OCI-M2 (cell line): ENCODE measurements around the gene C22orf15.
A peak's percentile ranks its signal among the peaks of the same experiment; 100 is the strongest.
"Not testable (repeated sequence)": the region's sequence is repeated elsewhere in the genome, so short reads cannot be mapped to it uniquely, and the experiment has no call there.

Source experiments
- DNase-seq: peaks from one replicate; lab custom pipeline; 2025; ENCODE audit not compliant: unreplicated experiment; lab: John Stamatoyannopoulos, UW

C22orf15 gene, protein sequence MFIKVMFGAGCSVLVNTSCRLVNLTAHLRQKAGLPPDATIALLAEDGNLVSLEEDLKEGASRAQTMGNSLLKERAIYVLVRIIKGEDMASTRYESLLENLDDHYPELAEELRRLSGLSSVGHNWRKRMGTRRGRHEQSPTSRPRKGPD

DNA sequence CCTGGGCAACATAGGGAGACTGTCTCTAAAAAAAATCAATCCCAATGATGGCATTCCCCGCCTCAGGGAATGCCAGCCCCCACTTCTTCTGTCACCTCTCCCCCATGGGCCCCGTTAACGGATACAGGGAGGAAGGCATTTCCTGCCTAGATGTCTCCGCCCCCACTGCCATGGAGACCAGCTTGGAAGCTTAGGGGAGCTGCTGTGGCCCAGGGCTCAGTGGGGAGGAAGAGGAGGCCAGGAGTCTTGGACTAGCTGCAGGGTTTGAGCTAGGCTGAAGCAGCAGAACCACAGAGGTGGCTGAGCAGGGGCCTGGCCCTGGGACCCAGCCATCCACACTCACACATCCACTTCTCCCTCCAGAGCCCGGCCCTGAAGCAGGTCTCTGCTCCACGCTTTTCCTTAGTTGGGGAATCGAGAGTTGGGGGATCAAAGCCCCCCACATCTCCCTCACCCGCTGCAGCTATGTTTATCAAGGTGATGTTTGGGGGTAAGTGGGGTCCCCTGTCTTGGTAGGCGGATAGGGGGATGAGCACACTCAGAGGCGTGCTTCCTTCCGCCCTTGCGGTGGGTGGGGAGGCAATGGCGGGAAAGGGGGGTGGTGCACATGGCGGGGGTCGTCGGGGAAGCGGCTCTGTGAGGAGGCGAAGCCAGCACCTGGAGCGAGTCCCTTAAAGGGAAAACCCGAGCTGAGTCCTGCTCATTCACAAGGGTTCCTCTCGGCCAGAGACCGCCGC lies at the start of gene C22orf15:
Gene C22orf15, plus strand, starts transcription at position 149 of the 737 bp plus-strand sequence. Its CDS starts 317 bp downstream, at position 466.
- DNase-seq: no peak

DNA sequence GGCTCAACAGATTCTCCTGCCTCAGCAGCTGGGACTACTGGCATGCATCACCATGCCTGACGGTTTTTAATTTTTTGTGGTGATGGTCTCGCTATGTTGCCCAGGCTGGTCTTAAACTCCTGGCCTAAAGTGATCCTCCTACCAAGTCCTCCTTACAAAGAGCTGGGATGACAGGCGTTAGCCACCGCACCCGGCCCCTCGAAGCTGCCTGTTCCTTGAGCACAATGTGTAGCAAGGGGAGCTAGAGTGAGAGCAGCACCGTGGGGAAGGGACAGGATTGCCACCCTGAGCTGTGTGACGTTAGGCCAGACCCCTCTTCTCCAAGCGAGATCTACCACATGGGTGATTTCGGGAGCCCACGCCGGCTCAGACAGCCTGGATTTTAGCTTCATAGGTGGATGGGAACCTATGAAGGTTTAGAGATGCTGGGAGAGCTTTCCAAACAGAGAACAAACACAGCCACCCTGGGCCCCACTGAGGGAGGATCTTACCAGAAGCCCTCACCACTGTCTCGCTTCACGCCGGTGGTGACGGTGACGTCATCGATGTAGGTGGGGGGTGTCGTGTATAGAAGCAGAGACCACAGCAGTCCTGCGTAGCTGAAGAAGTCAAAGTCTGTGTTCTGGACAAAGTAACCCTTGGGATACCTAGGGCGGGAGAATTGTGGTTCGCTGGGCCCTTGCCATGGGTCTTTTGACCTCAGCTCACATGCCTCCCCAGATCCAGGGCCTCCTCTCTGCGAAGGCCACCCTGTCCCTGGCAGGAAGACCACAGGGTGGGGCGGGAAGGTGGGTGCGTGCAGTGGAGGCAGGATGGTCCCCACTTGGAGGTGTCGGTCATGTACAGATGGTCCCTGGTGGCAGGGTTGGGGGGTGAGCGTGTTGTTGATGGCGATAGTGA lies 48.8 kb upstream of the C22orf15 start:
- no peak for DNase-seq

GRCh38 chr22:23714596-23715578 lies 47.9 kb upstream of the C22orf15 start:
- DNase-seq: no peak

GRCh38 chr22:23715806-23716375 lies 46.9 kb upstream of the C22orf15 start:
- no peak for DNase-seq

DNA sequence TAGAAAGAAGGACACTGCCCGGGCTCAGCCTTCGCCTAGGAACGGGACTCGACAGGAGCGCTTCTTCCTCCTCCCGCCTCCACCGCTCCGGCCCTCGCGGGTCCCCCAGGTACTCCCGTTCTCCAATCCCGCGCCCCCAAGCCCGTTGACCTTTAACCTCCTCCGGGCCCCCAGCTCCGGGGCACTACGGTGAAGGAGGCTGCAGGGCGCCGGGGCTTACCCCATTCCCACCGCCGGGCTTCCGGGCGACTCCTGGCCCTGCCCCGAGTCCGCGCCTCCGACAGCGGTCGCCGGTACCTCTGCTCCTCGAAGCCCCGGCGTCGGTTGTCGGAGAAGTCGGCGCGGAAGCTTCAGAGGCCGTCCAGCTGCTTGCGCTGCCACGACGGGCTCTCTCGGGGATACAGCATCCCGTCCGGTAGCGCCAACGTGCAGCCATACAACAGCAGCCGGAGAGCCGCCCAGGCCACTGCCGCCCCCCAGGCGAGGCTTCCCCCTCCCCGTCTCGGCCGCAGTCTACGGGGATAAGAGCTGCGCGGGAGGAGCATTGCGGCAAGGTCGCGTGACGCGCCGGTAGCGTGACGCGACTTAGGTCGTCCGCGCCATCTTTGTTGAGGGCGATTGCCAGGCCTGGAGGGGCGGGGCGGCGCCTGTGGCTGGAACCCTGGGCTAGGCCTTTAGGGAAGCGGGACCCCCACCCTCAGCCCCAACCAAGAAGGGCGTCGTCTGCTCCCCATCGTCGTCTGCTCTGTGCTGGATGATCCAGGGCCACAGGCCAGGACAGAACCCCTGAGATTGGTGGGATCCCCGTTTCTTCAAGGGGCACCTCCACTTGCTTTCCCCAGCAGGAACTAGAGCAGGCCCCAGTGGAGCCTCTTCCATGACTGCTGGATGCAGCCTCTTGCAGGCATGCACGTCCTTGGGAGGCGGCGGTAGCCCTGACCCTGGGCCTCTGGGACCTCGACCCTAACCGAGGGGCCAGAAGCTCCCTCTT lies 45.7 kb upstream of the C22orf15 start:
- peak; percentile 64 for DNase-seq

- no peak for DNase-seq
Observed at GRCh38 chr22:23718371-23719165, 44.2 kb upstream of the C22orf15 start.

GRCh38 chr22:23720855-23721254 lies 41.9 kb upstream of the C22orf15 start:
- DNase-seq: no peak

- DNase-seq: no peak
Observed at GRCh38 chr22:23722160-23722559, 40.6 kb upstream of the C22orf15 start.

- DNase-seq: no peak
Observed at GRCh38 chr22:23722724-23723123, 40.1 kb upstream of the C22orf15 start.

GRCh38 chr22:23728108-23728507 lies 34.7 kb upstream of the C22orf15 start:
- DNase-seq: not testable (repeated sequence)

DNA sequence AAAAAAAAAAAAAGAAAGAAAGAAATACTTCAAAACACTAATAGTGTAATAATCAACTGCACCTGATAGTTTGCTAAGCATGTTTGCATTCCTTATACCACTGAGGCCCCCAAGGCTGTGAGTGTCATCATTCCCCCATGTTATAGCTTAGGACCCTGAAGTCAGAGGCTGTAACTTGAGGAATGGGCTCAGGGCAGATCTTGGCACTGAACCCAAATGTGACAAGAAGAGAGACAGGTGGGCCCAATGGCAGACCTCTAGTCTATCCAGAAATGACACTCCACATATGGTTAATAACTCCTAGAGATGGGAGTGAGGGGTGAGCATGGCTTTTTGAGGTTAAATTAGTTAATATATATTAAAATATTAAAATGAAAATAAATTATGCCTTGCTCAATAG lies 25.1 kb upstream of the C22orf15 start:
- no peak for DNase-seq

- no peak for DNase-seq
Observed at GRCh38 chr22:23742505-23743264, 20.1 kb upstream of the C22orf15 start.

GRCh38 chr22:23743303-23743705 lies 19.5 kb upstream of the C22orf15 start:
- DNase-seq: no peak

DNA sequence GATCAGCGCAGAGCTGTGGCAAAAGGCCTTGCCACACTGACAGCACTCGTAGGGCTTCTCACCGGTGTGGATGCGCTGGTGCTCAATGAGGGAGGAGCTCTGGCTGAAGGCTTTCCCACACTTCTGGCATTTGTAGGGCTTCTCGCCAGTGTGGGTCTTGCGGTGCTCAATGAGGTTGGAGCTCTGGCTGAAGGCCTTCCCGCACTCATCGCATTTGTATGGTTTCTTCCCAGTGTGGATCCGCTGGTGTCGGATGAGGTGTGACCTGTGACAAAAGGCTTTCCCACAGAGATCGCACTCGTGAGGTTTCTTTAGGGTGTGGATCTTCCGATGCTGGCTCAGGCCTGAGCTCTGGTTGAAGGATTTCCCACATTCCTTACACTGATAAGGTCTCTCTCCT lies 18.8 kb upstream of the C22orf15 start:
- no peak for DNase-seq

GRCh38 chr22:23744485-23744884 lies 18.3 kb upstream of the C22orf15 start:
- no peak for DNase-seq

GRCh38 chr22:23745791-23746190 lies 17.0 kb upstream of the C22orf15 start:
- no peak for DNase-seq

- no peak for DNase-seq
Observed at GRCh38 chr22:23749841-23750301, 12.9 kb upstream of the C22orf15 start.
